Measurements from ENCODE around the gene FERMT1. TPM values are rescaled to one million over a fixed set of nuclear protein-coding genes. Genes with fewer than 3 reads are reported as not detected.

FERMT1 gene
- total RNA-seq, 1 donor from 2014 or later: 1.4 TPM

DNA sequence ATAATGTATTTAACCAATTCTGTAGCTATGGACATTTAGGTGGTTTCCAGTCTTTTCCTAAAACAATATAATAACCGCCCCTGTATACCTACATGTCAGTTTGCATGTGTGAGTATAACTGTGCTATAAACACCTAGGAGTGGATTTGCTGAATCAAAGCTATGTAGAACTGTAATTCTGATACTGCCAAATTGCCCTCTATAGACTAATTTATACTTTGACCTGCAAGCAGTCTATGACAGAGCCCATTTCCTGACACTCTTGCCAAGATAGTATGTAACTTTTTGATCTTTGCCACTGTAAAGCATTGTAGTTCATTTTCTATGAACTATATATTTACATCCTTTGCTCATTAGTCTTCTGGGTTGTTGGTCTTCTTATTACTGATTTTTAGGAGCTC, 19.5 kb downstream of the FERMT1 start:
- H3K27me3 ChIP-seq (ENCODE audit: low read depth): no peaks in the 10 kb centered on the region
- H3K4me1 ChIP-seq: no peaks in the 10 kb centered on the region
- intact Hi-C loops (cut with DNase I): no loop called here
- H3K27ac ChIP-seq: no peak overlapping the region
- ATAC-seq (no peak), DNase-seq (no peak)
- H3K36me3 ChIP-seq: no peaks in the 10 kb centered on the region
- no peak for TF ChIP-seq CTCF (IDR thresholded peaks at IDR 0.05)
- no peaks in the 10 kb centered on the region for H3K9me3 ChIP-seq
- no peak overlapping the region for H3K4me3 ChIP-seq

- intact Hi-C loops (cut with DNase I): no loop called here
- H3K4me1 ChIP-seq: no peaks in the 10 kb centered on the region
- H3K9me3 ChIP-seq: no peaks in the 10 kb centered on the region
- no peaks in the 10 kb centered on the region for H3K27me3 ChIP-seq (ENCODE audit: low read depth)
- no peak for TF ChIP-seq CTCF (IDR thresholded peaks at IDR 0.05)
- H3K27ac ChIP-seq: no peak overlapping the region
- DNase-seq: no peak
- no peaks in the 10 kb centered on the region for H3K36me3 ChIP-seq
- no peak overlapping the region for H3K4me3 ChIP-seq
- no peak for ATAC-seq
Measured at GRCh38 chr20:6101346-6101745, 21.5 kb downstream of the FERMT1 start.

GRCh38 chr20:6100246-6100645, 22.6 kb downstream of the FERMT1 start:
- no peaks in the 10 kb centered on the region for H3K36me3 ChIP-seq
- intact Hi-C loops (cut with DNase I): no loop called here

DNA sequence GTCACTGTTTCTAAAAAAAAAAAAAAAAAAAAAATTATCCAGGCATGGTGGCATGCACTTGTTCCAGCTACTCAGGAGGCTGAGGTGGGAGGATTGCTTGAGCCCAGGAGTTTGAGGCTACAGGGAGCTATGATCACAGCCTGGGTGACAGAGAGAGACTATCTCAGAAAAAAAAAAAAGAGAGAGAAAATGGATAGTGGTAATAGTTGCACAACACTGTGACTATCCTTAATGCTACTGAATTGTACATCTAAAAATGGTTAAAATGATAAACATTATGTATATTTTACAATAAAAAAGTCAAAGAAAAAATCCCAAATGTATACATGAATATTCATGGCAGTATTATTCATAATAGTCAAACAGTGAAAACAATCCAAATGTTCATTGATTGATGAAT, 23.0 kb downstream of the FERMT1 start:
- no peak for ATAC-seq

More at GRCh38 chr20:6100246-6100645, 22.6 kb downstream of the FERMT1 start:
- ATAC-seq: no peak
- Histone ChIP-seq H3K27me3 (ENCODE audit: low read depth) (no peaks in the 10 kb centered on the region), H3K27ac (no peak overlapping the region), H3K4me1 (no peaks in the 10 kb centered on the region), H3K9me3 (no peaks in the 10 kb centered on the region), H3K4me3 (no peak overlapping the region)
- TF ChIP-seq CTCF (IDR thresholded peaks at IDR 0.05): no peak
- no peak for DNase-seq

DNA sequence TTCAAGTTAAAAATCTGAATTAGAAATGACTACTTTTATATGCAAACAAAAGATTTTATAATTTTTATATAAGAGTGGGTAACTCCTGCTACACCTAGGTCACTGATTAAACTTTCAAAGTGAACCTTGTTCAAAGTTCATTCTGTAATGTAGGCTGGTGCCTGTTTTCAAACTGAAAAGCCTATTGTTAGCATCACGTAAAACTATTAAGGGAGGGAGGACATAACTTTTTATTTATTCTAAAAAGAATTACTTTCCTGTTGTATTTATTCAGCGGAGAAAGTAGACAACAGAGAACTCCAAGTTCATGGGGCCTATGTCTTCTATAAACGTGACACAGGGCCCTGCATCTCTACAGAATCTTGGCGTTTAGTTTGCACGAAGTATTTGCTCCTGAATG, 27.4 kb downstream of the FERMT1 start:
- ATAC-seq (no peak), DNase-seq (no peak)
- intact Hi-C loops (cut with DNase I): no loop called here
- Histone ChIP-seq H3K4me3 (no peak overlapping the region), H3K27me3 (ENCODE audit: low read depth) (no peaks in the 10 kb centered on the region), H3K9me3 (no peaks in the 10 kb centered on the region), H3K36me3 (no peaks in the 10 kb centered on the region), H3K27ac (no peak overlapping the region), H3K4me1 (no peaks in the 10 kb centered on the region)
- TF ChIP-seq CTCF (IDR thresholded peaks at IDR 0.05): no peak

More for the DNA sequence above, 23.0 kb downstream of the FERMT1 start:
- no peak for DNase-seq
- no peaks in the 10 kb centered on the region for H3K36me3 ChIP-seq
- no peak overlapping the region for H3K27ac ChIP-seq
- H3K4me3 ChIP-seq: no peak overlapping the region
- no peaks in the 10 kb centered on the region for H3K4me1 ChIP-seq
- H3K27me3 ChIP-seq (ENCODE audit: low read depth): no peaks in the 10 kb centered on the region
- no peaks in the 10 kb centered on the region for H3K9me3 ChIP-seq
- intact Hi-C loops (cut with DNase I): no loop called here
- no peak for TF ChIP-seq CTCF (IDR thresholded peaks at IDR 0.05)

- no peaks in the 10 kb centered on the region for H3K36me3 ChIP-seq
- no peaks in the 10 kb centered on the region for H3K4me1 ChIP-seq
- H3K9me3 ChIP-seq: no peaks in the 10 kb centered on the region
- DNase-seq (no peak), ATAC-seq (no peak)
- no peaks in the 10 kb centered on the region for H3K27me3 ChIP-seq (ENCODE audit: low read depth)
- TF ChIP-seq CTCF (IDR thresholded peaks at IDR 0.05): no peak
- intact Hi-C loops (cut with DNase I): no loop called here
- H3K4me3 ChIP-seq: no peak overlapping the region
- H3K27ac ChIP-seq: no peak overlapping the region
Measured at GRCh38 chr20:6094565-6094964, 28.3 kb downstream of the FERMT1 start.

All from lower lobe of right lung (tissue), 2 donors.